Measurements from ENCODE around the gene USO1.
"Not testable (repeated sequence)": the region's sequence is repeated elsewhere in the genome, so short reads cannot be mapped to it uniquely, and the experiment has no call there.

USO1 gene

DNA sequence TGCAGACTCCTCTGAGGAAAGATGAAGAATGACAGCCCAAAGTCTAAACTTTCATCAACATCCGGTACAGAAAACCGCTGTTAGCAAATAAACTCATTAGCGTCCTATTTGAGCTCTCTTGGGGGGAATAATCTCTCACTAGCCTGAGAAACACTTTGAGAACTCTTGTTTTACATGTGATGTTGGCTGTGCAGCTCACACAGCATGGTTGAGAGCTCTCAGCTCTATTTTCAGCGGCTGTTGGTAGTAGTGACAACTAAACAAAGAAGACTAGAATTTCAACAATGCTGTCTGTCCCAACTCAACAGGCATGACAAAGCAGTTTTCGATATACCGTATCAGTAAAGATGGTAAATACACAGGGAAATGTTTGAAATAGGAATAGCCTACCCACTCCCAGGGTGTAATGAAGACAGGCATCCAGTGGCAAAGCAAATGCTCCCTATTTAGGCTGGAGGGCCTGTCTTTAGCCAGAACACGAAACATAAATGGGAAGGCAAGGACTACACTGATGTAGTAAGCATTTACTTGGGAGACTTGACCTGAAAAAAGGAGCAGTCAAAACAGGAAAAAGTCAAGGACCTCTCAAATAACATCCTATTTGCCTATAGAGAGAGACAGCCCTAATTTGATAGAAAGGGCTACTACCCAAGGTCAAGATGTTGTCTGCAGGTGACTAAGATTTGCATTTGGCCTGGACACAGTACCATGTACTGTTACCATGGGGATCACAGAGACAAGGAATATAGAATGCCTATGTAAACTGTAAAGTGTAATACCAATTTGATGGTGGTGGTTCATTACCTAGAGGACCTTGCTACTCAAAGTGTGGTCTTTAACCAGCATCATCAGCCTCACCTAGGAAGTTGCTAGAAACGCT is 117.5 kb downstream of the USO1 start:
- H3K4me1 ChIP-seq (ENCODE audit: control insufficient read depth, insufficient read depth, low read length, poor library complexity, severe bottlenecking), result peaks cover 13% of the 10 kb centered on the region
- H3K36me3 ChIP-seq (ENCODE audit: control insufficient read depth, insufficient read depth, low read length), result no peaks in the 10 kb centered on the region
- no peak overlapping the region for H3K4me3 ChIP-seq (ENCODE audit: extremely low read depth, insufficient read depth, low read length, poor library complexity, severe bottlenecking)
- H3K9me3 ChIP-seq (ENCODE audit: control insufficient read depth, low read length), result no peaks in the 10 kb centered on the region
- peak overlapping the region; percentile 47 for H3K27ac ChIP-seq (ENCODE audit: low read depth, low read length, severe bottlenecking)
- WGBS, 2 experiments (ENCODE audit: insufficient coverage in 2 of 2), result 90 to 97% methylated on average over 4 of the region's 8 CpGs

DNA sequence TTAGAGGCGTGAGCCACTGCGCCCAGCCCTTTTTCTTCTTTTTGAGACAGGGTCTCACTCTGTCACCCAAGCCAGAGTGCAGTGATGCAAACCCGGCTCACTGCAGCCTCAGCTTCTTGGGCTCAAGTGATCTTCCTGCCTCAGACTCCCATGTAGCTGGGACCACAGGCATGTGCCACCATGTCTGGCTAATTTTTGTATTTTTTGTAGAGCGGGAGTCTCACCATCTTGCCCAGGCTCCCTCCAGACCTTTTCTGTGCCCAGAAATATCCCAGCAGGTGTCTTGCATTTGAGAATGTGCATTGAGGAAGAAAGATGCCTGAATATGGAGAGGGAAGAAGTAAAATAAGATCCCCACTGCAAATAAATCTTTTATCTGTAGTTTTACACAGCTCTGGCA is 119.2 kb downstream of the USO1 start:
- Histone ChIP-seq H3K4me3 (ENCODE audit: extremely low read depth, insufficient read depth, low read length, poor library complexity, severe bottlenecking) (no peak overlapping the region), H3K36me3 (ENCODE audit: control insufficient read depth, insufficient read depth, low read length) (no peaks in the 10 kb centered on the region), H3K9me3 (ENCODE audit: control insufficient read depth, low read length) (no peaks in the 10 kb centered on the region), H3K4me1 (ENCODE audit: control insufficient read depth, insufficient read depth, low read length, poor library complexity, severe bottlenecking) (peaks cover 20% of the 10 kb centered on the region), H3K27ac (ENCODE audit: low read depth, low read length, severe bottlenecking) (no peak overlapping the region)
- WGBS, 2 experiments (ENCODE audit: insufficient coverage in 2 of 2), result 100% methylated on average over 2 to 3 of the region's 4 CpGs

DNA sequence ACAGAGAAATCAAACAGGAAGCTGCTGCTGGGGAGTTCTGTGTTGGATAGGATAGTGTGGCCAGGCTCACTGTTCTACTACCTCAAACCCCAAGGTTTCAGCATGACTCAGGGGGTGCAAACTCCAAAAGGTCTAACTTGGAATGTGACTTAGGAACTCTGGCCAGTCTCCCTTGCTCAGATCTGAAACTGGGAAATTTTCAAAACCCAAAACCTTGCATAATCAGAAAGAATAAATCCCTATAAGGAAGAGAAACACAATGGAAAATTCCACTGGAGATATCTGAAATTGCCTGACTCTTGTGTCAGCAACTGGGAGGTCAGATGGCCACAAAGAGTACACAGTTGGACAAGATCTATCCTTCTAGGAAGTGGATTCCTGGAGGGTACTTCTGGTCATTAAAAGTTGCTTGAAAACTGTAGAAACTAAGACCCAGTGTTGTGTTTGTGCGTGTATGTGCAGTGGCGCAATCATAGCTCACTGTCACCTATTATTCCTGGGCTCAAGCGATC is 119.8 kb downstream of the USO1 start:
- Histone ChIP-seq H3K36me3 (ENCODE audit: control insufficient read depth, insufficient read depth, low read length) (no peaks in the 10 kb centered on the region), H3K9me3 (ENCODE audit: control insufficient read depth, low read length) (no peaks in the 10 kb centered on the region), H3K4me1 (ENCODE audit: control insufficient read depth, insufficient read depth, low read length, poor library complexity, severe bottlenecking) (peaks cover 21% of the 10 kb centered on the region), H3K27ac (ENCODE audit: low read depth, low read length, severe bottlenecking) (no peak overlapping the region), H3K4me3 (ENCODE audit: extremely low read depth, insufficient read depth, low read length, poor library complexity, severe bottlenecking) (no peak overlapping the region)
- WGBS, 2 experiments (ENCODE audit: insufficient coverage in 2 of 2), result 94 to 100% methylated on average over 3 of the region's 3 CpGs

DNA sequence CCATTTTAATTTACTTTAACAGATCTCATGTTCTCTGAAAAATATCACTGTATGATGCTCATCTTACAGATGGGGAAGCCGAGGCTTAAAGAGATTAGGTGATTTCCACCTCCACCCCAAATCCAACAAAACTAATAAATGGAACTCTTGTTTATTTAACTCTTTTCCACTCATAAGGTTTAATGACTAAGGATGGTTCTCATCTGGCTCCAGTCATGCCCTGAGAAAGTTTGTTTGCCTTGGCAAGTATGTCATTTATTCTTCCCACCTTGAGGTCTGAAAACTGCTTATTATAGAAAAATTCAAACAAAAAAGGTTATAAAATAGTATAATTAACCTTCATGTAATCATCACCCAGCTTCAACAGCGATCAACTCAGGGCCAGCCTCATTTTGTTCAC is 121.6 kb downstream of the USO1 start:
- H3K4me1 ChIP-seq (ENCODE audit: control insufficient read depth, insufficient read depth, low read length, poor library complexity, severe bottlenecking), result peaks cover 26% of the 10 kb centered on the region
- H3K36me3 ChIP-seq (ENCODE audit: control insufficient read depth, insufficient read depth, low read length), result no peaks in the 10 kb centered on the region
- H3K4me3 ChIP-seq (ENCODE audit: extremely low read depth, insufficient read depth, low read length, poor library complexity, severe bottlenecking), result no peak overlapping the region
- no peaks in the 10 kb centered on the region for H3K9me3 ChIP-seq (ENCODE audit: control insufficient read depth, low read length)
- no CpG with 5 or more reads among the region's 2 CpGs for WGBS, 2 experiments (ENCODE audit: insufficient coverage in 2 of 2)
- no peak overlapping the region for H3K27ac ChIP-seq (ENCODE audit: low read depth, low read length, severe bottlenecking)

DNA sequence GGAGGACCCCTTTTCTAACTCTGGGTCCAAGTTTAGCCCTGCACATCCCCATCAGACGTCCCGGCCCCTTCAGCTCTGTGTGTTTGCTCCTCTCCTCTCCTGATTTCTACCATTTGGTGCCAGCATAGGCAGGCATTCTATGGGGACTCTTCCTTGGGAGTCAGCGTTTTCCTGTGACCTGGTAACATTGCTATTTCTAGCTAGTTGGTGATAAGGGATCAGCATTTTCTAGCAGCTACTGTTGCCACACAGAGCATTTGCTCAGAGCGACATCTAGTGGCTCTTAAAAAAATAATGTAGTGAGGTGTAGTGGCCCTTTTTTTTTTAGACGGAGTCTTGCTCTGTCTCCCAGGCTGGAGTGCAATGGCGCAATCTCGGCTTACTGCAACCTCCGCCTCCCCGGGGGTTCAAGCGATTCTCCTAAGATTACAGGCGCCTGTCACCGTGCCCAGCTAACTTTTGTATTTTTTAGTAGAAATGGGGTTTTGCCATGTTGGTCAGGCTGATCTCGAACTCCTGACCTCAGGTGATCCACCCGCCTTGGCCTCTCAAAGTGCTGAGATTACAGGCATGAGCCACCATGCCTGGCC is 123.9 kb downstream of the USO1 start:
- H3K36me3 ChIP-seq (ENCODE audit: control insufficient read depth, insufficient read depth, low read length); H3K4me3 ChIP-seq (ENCODE audit: extremely low read depth, insufficient read depth, low read length, poor library complexity, severe bottlenecking); H3K27ac ChIP-seq (ENCODE audit: low read depth, low read length, severe bottlenecking); H3K9me3 ChIP-seq (ENCODE audit: control insufficient read depth, low read length): not testable (repeated sequence)
- 25 to 51% methylated on average over 8 to 12 of the region's 14 CpGs for WGBS, 2 experiments (ENCODE audit: insufficient coverage in 2 of 2)
- peaks cover 22% of the 10 kb centered on the region for H3K4me1 ChIP-seq (ENCODE audit: control insufficient read depth, insufficient read depth, low read length, poor library complexity, severe bottlenecking)

GRCh38 chr4:75848891-75849290 is 124.5 kb downstream of the USO1 start:
- Histone ChIP-seq H3K4me1 (ENCODE audit: control insufficient read depth, insufficient read depth, low read length, poor library complexity, severe bottlenecking) (peaks cover 21% of the 10 kb centered on the region), H3K4me3 (ENCODE audit: extremely low read depth, insufficient read depth, low read length, poor library complexity, severe bottlenecking) (no peak overlapping the region), H3K27ac (ENCODE audit: low read depth, low read length, severe bottlenecking) (no peak overlapping the region), H3K36me3 (ENCODE audit: control insufficient read depth, insufficient read depth, low read length) (no peaks in the 10 kb centered on the region), H3K9me3 (ENCODE audit: control insufficient read depth, low read length) (no peaks in the 10 kb centered on the region)
- WGBS, 2 experiments (ENCODE audit: insufficient coverage in 2 of 2), result 100% methylated on average over 1 of the region's 4 CpGs

- Histone ChIP-seq H3K4me1 (ENCODE audit: control insufficient read depth, insufficient read depth, low read length, poor library complexity, severe bottlenecking) (peaks cover 15% of the 10 kb centered on the region), H3K27ac (ENCODE audit: low read depth, low read length, severe bottlenecking) (peak overlapping the region; percentile 45), H3K9me3 (ENCODE audit: control insufficient read depth, low read length) (no peaks in the 10 kb centered on the region), H3K36me3 (ENCODE audit: control insufficient read depth, insufficient read depth, low read length) (no peaks in the 10 kb centered on the region), H3K4me3 (ENCODE audit: extremely low read depth, insufficient read depth, low read length, poor library complexity, severe bottlenecking) (no peak overlapping the region)
- 62 to 71% methylated on average over 6 of the region's 6 CpGs for WGBS, 2 experiments (ENCODE audit: insufficient coverage in 2 of 2)
Measured at GRCh38 chr4:75849461-75849860, 125.1 kb downstream of the USO1 start.

GRCh38 chr4:75858721-75859120 is 134.3 kb downstream of the USO1 start:
- no peaks in the 10 kb centered on the region for H3K4me1 ChIP-seq (ENCODE audit: control insufficient read depth, insufficient read depth, low read length, poor library complexity, severe bottlenecking)
- H3K36me3 ChIP-seq (ENCODE audit: control insufficient read depth, insufficient read depth, low read length), result no peaks in the 10 kb centered on the region
- WGBS, 2 experiments (ENCODE audit: insufficient coverage in 2 of 2), result 31 to 40% methylated on average over 1 of the region's 1 CpG
- no peaks in the 10 kb centered on the region for H3K9me3 ChIP-seq (ENCODE audit: control insufficient read depth, low read length)
- no peak overlapping the region for H3K4me3 ChIP-seq (ENCODE audit: extremely low read depth, insufficient read depth, low read length, poor library complexity, severe bottlenecking)
- H3K27ac ChIP-seq (ENCODE audit: low read depth, low read length, severe bottlenecking), result no peak overlapping the region

- Histone ChIP-seq H3K27ac (ENCODE audit: low read depth, low read length, severe bottlenecking) (no peak overlapping the region), H3K36me3 (ENCODE audit: control insufficient read depth, insufficient read depth, low read length) (no peaks in the 10 kb centered on the region), H3K9me3 (ENCODE audit: control insufficient read depth, low read length) (no peaks in the 10 kb centered on the region), H3K4me1 (ENCODE audit: control insufficient read depth, insufficient read depth, low read length, poor library complexity, severe bottlenecking) (no peaks in the 10 kb centered on the region), H3K4me3 (ENCODE audit: extremely low read depth, insufficient read depth, low read length, poor library complexity, severe bottlenecking) (no peak overlapping the region)
- WGBS, 2 experiments (ENCODE audit: insufficient coverage in 2 of 2), result 82% methylated on average over 4 to 5 of the region's 5 CpGs
Measured at GRCh38 chr4:75860606-75861005, 136.2 kb downstream of the USO1 start.

Data from mesodermal cell (in vitro differentiated cells).